HG02943 (cell line): ENCODE results near the gene ANGPTL7.
"Not testable (repeated sequence)": the region's sequence is repeated elsewhere in the genome, so short reads cannot be mapped to it uniquely, and the experiment has no call there.

Experiments
- ATAC-seq: cut with Tn5 transposase; IDR thresholded peaks from one replicate; pipeline ENCODE4 v1.9.1; 2021; ENCODE audit warnings: mild to moderate bottlenecking, low read depth, moderate library complexity; ENCODE audit not compliant: unreplicated experiment

ANGPTL7 gene

DNA sequence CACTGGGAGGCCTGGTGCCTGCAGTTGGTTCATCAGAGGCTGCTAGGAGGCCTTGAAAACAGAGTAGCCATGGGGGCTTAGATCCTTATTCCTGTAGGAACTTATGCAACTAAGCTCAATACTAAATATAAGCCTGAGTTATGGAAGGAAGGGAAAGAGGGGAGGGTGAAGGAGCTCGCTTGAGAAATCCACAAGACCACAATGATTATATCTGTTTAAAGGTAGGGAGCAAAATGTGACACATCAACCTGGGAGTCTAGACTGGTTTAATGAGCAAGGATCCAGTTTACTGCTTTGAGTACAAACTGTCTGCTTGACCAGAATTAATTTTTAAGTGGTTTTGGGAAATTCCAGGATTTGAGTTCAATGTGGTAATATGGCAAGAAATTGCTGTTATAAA lies 20.4 kb upstream of the ANGPTL7 start:
- no peak for ATAC-seq

DNA sequence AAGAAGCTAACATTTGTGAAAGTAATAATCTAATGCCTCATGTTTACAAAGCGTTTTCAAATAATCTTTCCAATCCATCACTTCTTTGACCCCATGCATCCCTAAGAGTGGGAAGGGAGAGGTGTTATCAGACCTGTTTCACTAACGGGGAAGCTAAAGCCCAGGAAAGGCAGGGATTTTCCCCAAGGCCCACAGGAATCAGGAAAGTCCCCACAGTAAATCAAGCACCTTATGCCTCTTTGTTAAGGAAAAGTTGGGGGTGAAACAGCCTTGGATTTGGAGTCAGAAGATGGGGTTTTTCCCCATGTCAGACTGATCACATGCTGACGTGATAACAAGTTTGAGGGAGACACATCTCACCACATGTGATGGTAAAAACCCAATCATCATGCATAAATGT lies 20.0 kb upstream of the ANGPTL7 start:
- no peak for ATAC-seq

DNA sequence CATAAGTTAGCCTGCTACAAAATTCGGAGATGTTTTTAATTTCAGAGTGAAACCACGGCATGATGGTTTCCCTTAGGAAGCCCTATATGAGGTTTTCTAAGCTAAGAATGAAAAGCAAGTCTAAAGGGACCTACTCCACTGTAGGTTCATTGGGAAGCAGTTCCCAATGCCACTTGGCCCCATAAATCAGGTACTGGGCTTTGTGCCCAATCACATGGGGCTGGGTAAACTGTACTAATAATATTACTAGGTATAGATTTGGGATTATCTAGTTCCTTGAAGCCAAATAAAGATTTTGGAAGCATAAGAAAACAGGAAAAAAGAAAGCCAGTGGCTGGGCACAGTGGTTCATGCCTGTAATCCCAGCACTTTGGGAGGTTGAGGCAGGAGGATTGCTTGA lies 19.1 kb upstream of the ANGPTL7 start:
- ATAC-seq: no peak

DNA sequence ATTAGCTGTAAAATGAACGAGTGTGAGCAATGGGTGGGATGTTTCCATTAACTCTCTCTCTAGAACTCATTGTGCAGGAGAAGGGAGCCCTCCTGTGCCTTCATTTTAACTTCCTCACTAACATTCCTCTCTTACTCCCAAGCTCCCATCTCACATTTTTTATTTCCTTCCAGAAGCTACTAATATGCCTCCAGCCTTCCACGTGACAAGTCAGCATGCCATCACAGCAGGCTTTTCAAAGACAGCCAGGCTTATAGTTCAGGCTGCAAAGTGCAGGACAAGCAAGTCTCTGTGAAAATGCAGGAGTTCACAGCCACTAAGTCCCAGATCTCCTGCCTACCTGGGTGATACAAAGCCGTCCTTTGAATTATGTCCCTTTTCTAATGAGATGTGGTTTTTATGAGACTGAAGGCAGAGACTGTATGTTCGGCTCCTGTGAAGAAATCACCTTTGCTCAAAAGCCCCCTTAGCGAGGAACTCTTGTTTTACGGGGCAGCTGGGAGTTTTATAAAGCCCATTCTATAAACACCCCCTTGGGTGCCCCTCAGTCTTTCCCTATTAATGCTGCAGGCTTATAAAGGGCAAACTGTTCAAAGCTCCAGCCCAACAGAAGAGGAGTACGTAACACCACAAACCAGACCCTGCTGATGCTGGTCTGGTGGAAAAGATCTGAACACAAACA lies 14.8 kb upstream of the ANGPTL7 start:
- ATAC-seq: no peak

DNA sequence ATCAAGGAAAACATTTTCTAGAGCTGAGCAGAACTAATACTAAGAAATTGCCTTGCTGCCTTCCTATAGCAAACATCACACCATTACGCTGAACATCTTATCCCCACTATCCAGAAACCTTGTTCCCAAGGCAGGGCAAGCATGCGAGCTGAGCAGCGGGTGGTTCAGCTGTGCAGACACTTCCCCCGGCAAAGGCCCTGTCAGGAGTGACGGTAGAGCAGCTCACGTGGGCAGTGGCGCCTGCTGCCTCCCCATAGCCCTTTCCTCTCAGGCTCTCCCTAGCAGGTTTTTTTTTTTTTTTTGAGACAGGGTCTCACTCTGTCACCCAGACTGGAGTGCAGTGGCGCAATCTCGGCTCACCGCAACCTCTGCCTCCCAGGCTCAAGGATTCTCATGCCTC lies 13.7 kb upstream of the ANGPTL7 start:
- no peak for ATAC-seq

DNA sequence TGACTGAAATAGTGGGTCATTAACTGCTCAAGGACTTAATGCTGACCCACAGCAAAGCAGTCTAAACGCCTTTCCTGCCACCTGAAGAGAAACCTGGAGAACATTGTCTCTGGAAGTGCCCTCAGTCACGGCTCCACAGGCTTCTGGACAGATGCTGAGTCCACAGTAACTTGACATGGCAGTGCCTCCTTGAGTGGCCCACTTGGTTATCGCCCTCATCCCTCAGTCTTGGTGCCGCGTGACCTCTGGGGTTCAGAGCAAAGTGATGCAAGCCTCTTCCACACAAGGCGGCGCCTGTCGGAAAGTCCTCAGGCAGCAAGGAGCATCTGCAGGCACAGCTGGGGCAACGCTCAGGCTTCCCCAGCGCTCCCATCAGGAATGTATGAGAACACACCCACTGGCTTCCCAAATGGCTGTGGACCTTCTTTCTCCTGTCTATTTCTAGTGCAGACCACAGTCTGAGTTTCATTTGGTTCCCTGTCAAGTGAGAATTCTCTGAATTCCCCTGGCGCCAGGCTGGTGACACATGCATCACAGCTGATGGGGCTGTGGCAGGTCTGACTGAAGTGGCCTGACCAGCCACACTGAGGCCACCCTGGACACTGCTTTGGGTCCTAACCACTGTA lies 13.0 kb upstream of the ANGPTL7 start:
- no peak for ATAC-seq

DNA sequence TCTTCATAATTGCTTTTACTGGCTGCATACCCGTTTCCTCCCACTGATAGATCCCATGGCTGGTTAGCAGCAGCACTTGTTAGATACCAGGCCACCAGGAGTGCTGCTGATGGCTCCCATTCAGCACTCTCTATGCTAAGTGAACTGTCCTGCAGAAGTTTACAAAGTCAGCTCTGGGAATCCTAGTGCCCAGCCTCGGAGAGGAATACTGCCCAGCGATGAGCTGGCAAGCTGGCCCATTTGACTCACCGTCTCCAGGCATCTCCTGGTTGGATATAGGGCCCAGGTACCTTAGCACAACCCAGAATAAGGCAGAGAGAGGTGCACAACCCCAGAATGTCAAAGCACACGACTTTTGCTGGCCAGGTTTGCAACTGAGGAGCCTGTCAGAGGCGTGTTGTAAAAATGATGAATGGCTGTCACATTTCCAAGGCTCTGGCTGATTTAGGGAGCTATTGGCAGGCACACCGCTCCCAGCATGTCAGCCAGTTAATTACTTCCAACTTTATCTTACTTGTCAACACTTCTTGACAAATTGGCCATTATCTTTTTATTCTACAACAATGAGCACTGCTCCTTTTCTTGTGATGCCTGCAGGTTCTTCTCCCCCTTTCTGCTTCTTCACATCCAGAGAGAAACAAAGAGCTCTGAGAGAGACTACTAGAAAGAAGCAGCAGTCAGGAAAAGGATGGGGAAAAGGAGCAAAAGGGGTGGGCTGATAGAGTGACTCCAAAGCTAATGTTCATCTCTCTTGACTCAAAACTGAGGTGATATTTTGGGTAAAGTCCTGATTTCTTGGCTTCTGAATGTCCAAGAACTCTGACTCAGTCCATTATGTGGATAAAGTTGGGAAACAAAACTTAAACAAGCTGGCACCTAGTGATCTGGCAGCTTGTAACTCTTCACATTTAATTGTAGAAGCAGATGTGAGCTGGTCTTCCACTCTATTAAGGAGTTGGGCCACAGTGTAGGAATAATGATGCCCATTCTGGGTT lies 10.8 kb upstream of the ANGPTL7 start:
- no peak for ATAC-seq

DNA sequence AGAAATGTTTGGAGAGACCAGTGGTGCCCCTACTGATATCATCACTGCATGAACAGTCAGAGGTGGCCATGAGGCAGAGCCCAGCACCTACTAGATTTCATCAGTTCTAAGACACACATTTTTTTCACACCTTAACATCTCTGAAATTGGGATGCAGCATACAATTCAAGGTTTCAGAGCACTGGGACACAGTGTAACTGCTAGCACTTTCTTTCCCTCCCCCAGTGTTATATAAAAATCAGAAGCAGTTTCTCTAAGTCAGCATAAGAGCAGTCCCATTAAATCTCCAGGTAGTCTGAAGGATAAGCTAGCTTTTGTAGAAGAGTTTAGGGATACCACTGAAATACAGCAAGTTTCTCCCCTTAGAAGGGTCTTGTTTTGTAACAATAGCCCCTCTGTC lies 10.0 kb upstream of the ANGPTL7 start:
- ATAC-seq: no peak

DNA sequence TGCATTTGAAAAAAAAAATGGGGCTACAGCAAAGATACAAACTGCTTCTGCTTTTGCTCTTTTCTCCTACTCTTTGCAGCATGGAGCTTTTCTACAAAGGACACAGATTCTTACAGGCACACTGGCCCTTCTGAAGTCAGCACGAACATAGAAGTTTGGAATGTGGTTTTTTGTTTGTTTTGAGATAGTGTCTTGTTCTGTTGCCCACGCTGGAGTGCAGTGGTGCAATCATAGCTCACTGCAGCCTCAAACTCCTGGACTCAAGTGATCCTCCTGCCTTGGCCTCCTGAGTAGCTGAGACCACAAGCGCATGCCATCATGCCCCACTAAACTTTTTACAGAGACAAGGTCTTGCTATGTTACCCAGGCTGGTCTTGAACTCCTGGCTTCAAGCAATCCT lies 9.4 kb upstream of the ANGPTL7 start:
- not testable (repeated sequence) for ATAC-seq

DNA sequence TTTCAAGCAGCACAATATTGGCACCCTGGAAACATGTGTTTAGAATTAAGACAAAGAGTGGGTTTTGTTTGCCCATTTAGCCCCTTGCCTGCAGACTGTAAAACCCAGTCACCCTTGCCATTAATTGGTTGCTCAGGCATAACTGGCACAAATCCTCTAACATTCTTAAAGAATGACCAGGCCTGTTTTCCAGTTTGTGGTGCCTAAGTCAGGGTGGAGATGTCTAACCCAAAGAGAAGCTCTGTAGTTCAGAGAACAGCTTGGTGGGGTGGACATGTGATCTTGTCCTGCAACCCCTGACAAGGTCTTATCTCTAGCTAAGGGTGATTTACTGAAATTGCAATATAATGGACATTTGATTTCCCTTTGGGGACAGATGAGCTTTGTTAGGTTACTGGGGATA lies 8.8 kb upstream of the ANGPTL7 start:
- ATAC-seq: no peak

DNA sequence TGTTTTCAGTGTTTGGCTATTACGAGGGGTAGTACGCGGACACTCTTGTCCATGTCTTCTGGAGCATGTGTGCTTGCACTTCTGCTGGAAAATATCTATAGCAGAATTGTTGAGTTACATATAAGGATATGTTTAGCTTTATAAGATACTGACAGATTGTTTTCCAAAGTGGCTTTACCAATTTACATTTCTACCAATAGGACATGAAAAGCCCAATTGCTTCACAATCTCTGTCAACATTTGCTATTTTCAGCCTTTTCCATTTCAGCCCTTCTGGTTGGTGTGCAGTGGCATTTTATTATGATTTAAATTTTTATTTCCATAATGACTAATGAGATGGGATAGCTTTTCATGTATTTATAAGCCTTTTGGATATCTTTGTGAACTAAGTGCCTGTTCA lies 6.3 kb upstream of the ANGPTL7 start:
- no peak for ATAC-seq

DNA sequence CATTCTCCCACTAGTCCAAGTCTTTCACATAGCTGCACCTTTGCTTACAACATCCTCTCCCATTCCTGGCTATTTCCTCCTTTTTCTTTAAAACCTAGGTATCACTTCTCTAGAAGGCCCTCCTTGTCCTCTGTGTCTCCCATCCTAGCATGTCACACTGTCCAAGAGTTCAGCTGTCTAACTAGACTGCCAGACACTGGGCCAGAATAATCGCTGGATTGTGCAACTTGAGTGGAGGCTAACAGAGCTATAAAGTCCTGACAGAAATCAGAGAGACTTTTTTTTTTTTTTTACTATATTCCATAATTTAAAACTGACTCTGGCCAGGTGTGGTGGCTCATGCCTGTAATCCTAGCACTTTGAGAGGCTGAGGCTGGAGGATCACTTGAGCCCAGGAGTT lies 4.2 kb upstream of the ANGPTL7 start:
- no peak for ATAC-seq

DNA sequence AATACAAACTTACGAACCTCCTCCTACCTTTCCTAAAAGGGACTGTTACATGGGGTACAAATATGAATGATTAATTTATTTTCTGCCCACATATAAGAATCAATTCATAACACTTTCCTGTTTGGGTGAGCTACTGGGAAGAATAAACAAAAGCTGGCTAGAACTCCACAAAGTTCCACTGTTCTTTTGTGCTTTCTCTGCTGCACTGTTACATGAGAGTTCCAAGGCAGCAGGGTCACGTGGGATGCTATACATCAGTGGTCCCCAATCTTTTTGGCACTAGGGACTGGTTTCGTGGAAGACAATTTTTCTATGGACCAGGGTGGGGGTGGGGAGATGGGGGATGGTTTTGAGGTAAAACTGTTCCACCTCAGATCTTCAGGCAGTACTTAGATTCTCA lies 2.2 kb upstream of the ANGPTL7 start:
- no peak for ATAC-seq

DNA sequence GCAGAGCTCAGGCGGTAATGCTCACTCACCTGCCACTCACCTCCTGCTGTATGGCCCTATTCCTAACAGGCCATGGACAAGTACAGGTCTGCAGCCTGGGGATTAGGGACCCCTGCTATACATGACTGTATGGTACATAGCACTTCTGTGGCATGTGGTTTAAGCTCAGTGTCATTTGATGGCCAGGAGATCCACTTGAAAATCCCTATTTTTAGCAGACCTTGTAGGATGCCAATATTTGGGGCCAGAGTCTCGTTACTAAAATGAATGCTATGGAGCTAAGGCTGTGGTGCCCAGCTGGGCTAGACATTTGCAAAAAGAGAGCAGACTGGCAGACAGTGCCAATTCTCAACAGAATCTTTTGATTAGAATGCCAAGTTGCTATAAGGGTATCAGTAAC lies 1.7 kb upstream of the ANGPTL7 start:
- ATAC-seq: no peak

DNA sequence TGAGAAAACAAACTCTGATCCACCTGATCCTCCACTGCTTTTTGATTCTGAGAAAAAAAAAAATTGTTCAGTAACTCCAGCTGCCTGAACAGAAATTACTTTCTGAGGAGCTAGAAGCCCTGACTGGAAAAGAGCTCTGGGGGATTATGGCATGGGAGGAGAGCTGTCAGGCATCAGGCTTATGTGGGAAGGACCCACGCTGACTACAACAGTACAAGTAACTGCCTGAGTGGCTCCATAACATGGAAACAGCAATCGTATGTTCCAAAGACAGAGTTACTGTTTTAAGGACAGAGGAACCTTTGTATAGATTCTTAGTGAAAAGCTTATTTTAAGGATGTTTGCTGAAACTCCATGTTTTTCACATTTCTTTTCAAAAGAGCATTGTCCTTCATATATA lies 1.2 kb upstream of the ANGPTL7 start:
- ATAC-seq: no peak

DNA sequence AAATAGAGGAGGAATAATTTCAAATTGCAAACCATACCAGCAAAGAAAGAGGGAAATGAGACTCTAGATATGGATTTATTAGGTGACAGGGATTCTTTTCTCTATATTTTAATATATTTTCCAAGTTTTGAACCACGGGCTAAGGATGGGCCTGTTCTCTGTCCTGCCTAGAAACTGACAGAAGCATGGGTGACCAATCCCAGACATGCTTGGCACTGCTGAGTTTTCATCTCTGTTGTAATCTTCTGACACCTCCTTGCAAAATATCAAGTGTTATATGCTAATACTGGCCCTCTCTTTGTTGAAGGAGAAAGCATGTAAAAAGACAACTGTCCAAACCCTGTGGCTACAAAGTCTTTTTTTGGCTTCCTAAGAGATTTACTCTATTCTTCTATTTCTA lies 774 bp upstream of the ANGPTL7 start:
- no peak for ATAC-seq

DNA sequence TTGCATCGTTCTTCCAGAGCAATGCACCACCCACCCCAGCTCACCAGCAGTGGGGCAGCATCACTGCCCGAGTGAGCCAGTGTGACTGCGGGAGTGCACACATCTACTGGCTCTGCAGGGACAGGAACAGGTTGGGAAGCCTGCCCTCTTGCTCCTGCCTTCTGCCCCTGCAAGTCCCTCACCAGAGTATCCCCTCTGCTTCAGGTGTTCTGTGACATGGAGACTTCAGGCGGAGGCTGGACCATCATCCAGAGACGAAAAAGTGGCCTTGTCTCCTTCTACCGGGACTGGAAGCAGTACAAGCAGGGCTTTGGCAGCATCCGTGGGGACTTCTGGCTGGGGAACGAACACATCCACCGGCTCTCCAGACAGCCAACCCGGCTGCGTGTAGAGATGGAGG lies 4.2 kb downstream of the ANGPTL7 start:
- ATAC-seq: no peak

DNA sequence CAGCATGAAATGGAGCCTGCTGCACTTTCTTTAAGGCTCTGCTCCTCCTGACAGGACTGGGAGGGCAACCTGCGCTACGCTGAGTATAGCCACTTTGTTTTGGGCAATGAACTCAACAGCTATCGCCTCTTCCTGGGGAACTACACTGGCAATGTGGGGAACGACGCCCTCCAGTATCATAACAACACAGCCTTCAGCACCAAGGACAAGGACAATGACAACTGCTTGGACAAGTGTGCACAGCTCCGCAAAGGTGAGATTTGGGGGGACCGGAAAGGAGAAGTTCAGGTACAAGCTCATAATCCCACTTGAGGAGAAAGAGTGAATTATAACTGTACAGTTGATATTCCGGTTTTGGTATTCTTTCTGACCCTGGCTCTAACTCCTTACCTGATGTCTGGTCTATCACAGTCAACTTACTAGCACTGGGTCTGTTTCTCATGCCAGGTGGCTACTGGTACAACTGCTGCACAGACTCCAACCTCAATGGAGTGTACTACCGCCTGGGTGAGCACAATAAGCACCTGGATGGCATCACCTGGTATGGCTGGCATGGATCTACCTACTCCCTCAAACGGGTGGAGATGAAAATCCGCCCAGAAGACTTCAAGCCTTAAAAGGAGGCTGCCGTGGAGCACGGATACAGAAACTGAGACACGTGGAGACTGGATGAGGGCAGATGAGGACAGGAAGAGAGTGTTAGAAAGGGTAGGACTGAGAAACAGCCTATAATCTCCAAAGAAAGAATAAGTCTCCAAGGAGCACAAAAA lies 5.4 kb downstream of the ANGPTL7 start:
- no peak for ATAC-seq

DNA sequence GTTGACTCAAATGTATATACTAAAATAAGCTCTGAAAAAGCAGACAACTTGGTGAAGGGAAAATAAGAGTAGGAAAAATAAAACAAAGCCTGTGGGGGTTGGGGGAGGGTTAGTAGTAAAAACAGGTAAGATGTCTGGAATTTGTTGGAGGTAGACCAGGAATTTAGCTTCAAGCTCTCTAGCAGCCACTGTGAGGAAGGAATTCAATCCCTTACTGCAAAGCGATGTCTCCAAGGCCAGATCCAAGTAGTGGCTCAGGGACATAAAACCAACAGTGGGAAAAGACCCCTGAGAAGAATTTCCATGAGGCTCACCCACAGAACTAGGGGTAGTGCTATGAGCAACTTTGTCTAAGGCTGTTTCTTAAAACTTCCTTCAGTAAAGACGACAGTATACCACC lies 7.8 kb downstream of the ANGPTL7 start:
- no peak for ATAC-seq

DNA sequence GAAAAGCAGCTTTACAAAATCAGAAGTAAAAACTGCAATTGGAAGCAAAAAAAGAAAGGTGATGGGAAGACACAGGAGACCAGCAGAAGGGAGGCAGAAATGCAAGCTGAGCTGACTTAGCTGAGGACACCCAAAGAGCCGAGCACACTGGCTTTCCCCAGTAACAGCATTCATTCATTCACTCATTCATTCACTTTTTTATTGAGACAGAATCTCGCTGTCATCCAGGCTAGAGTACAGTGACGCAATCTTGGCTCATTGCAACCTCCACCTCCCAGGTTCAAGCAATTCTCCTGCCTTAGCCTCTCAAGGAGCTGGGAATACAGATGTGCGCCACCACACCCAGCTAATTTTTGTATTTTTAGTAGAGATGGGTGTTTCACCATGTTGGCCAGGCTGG lies 8.2 kb downstream of the ANGPTL7 start:
- no peak for ATAC-seq

DNA sequence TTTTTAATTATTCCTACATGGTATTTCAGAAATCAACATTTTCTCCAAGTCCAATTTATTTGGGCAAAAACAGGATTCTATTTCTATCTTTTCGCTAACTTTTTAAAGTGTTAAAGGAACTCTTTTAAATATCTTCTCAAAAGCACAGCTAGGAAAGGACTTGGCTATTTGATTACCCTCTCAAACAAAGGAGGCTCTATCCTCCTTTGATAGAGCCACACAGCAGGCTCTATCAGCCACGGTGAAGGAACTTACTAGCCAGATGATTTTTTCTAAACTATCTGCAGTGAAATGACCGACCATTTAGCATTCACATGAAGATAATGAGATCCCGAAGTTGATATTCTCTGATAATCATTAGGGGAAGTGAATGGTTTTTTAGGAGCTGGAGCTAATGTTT lies 9.1 kb downstream of the ANGPTL7 start:
- no peak for ATAC-seq
